Gastrocnemius medialis (tissue), 4 donors: Measurements from ENCODE around the gene PPP2R2B.

Experiments
- CTCF ChIP-seq, 5 experiments: fragments of 450-650 bp in 3 of 5; fragments of 200-600 bp in 2 of 5; sonication (generic) in 2 of 5; IDR thresholded peaks in 4 of 5; conservative IDR thresholded peaks in 1 of 5; 1 replicate in 4 of 5; 2 replicates in 1 of 5; pipeline ENCODE4 v1.5.1; 2016 to 2019; ENCODE audit warnings: antibody characterized with exemption in 5 of 5, mild to moderate bottlenecking in 3 of 5, moderate library complexity in 3 of 5
- POLR2A ChIP-seq, 2 donors: fragments of 450-650 bp; IDR thresholded peaks; one replicate each; pipeline ENCODE4 v1.6.1; 2017; ENCODE audit warnings: antibody characterized with exemption in 2 of 2, mild to moderate bottlenecking in 2 of 2, moderate library complexity in 2 of 2

- TF ChIP-seq CTCF (IDR thresholded peaks at IDR 0.05 in 4 of 5, conservative IDR thresholded peaks at IDR 0.05 in 1 of 5) (no peak), POLR2A (IDR thresholded peaks at IDR 0.05) (no peak)
Observed at GRCh38 chr5:146722361-146722779, 156.2 kb downstream of the PPP2R2B start.
